ENCODE data around the gene MGMT. TPM values are rescaled to one million over a fixed set of nuclear protein-coding genes. Genes with fewer than 3 reads are reported as not detected.

The MGMT gene
- total RNA-seq, 1 donor from 2014 or later, result 15.8 TPM

DNA sequence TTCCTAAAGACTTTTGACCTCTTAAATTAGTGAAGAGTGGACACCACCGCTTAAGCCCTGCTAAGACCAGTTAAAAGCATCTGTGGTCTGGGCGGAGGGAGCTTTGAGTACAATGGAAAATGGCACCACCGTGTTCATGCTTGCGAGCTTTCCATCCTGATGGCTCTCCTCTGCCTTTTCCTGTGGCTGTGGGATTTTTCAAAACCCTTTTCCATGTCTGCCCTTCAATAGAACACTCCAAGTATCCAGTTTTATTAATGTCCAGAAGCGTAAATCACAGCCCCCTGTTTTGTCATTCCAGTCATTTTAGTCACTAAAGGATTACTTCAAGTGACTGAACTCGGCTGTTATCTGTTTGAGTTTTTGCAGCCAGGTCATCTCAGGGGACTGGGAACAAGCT is 181.8 kb downstream of the MGMT start:
- DNase-seq (ENCODE audit: low spot score), result no peak

- no peak for DNase-seq (ENCODE audit: low spot score)
Observed at GRCh38 chr10:129652021-129652420, 185.0 kb downstream of the MGMT start.

DNA sequence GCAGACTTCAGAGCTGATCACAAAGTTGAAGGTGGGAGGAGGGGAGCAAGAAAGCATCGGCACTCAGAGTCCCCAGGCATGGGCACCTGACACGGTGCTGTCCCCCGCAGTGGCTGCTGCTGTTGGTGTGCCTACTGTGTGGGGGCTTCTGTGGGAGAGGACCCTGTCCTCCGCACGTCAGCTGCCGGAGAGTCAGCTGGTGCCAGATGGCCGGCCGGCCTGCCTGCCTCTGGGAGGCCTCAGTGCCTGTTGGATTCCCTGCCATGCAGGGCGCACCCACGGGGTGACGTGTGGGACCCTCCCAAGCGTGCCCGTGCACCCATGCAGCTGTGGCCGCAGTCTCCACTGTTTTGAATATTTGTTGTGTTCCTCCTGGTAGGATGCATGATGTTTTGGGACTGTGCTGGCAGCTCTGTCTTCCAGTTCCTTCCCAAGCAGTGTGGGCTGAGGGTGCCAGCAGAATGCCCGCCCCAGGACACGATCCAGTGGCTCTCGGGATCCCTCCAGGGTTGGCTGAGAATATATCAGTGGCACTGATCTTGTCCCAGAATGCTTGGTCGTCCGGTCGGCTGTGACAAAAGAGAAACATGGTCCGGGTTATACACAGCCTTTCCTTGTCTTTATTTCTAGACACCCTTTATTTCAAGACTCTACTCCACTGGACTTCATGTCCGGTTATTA is 185.6 kb downstream of the MGMT start:
- no peak for DNase-seq (ENCODE audit: low spot score)

- DNase-seq (ENCODE audit: low spot score), result no peak
Observed at GRCh38 chr10:129653428-129653827, 186.4 kb downstream of the MGMT start.

DNA sequence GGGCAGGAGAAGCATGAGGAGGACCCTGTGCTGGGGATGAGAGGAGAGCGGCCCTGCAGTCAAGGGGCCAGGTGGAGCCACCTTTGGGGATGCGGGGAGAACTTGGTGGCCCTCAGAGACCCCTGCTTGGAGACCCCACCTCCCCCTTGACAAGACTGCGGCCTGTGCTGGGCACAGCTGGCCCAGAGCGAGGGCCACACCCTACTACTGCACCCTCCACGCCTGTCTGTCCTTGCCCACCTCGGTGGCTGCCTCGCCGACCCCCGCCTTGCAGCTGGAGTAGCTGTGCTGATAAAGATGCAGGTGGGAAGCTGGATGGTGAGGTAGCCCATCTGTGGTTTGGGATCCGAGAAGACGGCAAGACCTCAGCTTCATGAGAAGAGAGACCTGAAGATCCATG is 186.8 kb downstream of the MGMT start:
- DNase-seq (ENCODE audit: low spot score), result no peak

- no peak for DNase-seq (ENCODE audit: low spot score)
Observed at GRCh38 chr10:129654461-129654860, 187.4 kb downstream of the MGMT start.

DNA sequence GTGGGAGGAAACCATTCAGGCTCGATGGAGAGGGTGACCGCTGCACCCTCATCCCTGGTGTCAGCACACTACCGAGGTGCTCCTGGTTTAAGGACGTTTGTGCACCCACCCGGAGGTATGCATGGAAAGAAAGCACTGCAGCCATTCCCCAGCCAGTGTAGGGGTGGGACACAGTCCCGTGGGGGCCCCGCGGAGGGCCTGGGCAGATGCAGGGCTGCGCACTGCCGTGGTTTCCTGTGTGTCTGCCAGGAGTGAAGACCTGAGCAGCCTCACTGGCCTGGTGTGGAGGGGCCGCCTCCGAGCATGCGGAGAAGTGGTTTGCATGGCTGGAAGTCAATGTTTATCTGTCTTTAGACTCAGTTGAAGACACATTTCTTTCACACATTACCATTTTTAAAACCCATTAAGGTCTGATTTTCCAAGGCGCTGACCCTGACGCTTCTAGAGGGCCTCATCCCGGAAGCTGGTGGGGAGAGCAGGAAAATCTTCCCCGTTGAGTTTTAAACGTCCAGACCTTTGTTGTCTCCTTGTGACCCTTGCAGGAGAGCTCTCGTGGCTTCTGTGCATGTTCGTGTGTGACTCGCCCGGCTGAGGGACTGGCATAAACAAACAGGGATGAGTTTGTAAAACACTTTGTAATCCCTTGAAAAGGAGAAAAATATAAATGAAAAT is 188.1 kb downstream of the MGMT start:
- DNase-seq (ENCODE audit: low spot score), result no peak

DNA sequence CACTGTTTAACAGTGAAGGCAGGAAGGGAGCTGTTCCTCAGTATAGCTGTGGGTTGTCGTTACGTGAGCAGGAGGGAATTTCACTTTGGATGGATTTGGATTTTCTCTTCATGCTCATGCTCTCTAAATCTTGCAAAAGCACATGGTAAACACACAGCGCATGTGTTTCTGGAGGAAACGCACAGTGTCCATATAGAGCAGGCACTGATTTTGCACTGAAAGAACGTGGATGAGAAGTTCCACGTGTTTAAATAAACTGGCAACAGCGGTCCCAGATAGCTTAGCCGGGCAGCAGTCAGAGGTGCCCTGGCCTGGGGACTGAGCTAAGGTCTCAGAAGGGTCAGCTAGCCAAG is 188.6 kb downstream of the MGMT start:
- no peak for DNase-seq (ENCODE audit: low spot score)

GRCh38 chr10:129656642-129657041 is 189.6 kb downstream of the MGMT start:
- DNase-seq (ENCODE audit: low spot score), result no peak

DNA sequence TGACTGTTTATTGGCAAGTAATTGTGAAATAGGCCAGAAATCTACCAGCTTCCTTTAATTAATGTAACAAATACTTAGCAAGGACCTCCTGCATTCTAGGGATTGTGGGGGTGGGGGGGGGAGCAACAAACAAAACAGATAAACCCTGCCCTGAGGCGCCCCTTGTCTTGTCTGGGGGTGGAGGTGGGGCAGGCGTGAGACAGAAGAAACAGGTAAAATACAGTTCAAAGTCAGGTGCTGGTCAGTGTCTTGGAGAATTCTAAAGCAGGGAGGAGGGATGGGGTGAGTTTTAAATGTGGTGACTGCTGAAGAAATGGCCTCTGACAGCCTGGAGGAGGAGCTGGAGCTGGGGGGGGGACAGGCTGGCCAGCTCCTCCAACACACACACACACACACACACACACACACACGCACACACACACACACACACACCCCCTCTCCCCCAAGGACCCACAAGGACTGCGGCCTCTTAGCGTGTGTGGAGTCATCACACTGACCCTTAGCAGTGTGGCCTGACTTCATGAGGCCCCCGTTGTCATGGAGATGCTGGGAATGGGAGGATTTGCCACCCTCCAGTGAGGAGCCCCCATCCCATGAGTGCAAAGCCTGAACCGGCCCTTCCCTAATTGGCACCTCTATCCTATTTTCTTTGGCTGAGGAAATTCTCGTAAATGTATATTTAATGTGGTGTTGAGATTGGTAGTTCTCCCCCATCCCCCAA is 190.4 kb downstream of the MGMT start:
- no peak for DNase-seq (ENCODE audit: low spot score)

DNA sequence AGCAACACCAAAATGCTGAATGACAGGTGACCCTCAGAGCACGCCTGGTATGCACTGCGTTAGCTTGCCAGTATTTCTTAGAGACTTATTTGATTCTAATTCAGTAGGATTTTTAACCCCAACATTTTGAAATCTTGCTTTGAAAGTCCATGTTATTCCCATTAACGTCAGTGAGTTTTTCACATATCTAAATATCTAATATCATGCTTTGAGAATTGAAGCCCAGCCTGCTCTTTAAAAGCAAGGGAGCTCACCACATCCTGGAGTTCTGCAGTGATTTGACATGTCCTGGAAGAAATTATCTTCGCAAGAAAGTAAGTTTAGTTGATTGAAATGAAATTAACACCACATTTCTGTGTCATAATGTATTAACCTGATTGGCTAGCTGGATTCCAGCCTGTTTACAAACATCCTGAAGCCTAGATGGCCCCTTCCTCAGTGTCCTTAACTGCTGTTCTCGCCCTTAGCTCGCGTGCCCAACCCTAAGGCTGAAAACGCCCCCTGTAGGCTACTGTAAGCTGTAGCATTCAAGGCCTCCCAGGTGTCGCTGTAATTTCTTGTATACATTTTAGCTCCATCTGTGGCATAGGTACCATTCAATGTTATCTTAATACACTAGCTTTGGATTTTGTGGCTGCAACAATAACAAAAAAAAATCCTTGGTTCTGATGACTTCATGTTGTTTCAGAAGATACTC is 191.5 kb downstream of the MGMT start:
- no peak for DNase-seq (ENCODE audit: low spot score)

DNA sequence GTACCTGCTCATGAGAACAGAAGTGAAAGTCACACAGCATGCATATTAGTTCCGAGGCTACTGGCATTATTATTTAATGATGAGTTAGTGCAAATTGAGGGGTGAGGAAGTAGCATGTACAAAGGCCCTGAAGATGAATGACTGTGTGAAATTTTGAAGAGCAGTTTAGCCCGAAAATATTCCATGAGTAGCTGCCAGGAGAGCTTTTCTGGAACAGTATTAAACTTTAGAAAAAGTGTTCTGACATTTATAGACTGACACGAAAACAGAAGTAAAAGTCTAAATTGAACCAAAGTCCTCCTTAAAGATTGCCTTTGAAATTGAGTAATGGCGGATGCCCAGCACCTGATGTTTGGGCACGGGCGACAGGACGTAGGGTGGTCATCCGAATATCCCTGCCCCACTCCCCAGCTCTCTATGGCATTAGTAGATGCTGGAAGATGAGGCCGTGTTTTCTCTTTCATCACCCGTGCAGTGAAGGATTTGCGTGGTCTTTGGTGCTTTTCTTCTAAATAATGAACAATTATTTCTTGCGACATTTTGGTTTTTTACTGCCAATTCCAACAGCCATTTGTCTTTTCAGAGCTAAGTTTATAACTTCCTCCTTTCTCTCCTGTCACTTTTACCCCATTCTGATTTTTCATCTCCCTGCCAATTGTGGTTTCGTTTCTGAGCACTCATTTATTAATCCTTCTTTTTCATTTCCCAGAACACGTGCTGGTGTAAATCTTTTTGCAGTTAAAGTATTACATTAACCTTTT is 192.6 kb downstream of the MGMT start:
- no peak for DNase-seq (ENCODE audit: low spot score)

- no peak for DNase-seq (ENCODE audit: low spot score)
Observed at GRCh38 chr10:129660569-129660968, 193.5 kb downstream of the MGMT start.

- DNase-seq (ENCODE audit: low spot score), result no peak
Observed at GRCh38 chr10:129662426-129662825, 195.4 kb downstream of the MGMT start.

- no peak for DNase-seq (ENCODE audit: low spot score)
Observed at GRCh38 chr10:129670124-129670523, 203.1 kb downstream of the MGMT start.

DNA sequence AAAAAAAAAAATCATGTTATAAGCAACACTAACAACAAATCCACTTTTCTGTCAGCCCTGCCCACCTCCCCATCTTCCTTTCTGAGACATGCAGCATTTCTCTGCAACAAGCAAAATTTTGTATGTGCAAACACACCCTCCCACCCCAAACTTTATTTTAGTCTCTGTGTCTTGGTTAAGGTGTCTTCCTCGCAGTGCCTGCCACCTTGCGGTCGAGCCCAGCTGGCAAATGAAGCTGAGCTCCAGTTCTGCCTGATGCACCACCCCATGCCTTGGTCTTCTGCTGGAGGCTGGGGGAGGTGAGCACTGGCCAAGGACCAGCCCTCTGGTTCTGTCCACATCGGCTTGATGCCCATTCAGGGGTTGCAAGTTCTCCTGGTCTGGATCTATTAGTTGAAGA is 206.3 kb downstream of the MGMT start:
- DNase-seq (ENCODE audit: low spot score), result no peak

- no peak for DNase-seq (ENCODE audit: low spot score)
Observed at GRCh38 chr10:129675027-129675769, 208.2 kb downstream of the MGMT start.

GRCh38 chr10:129676014-129676413 is 209.0 kb downstream of the MGMT start:
- DNase-seq (ENCODE audit: low spot score), result no peak

DNA sequence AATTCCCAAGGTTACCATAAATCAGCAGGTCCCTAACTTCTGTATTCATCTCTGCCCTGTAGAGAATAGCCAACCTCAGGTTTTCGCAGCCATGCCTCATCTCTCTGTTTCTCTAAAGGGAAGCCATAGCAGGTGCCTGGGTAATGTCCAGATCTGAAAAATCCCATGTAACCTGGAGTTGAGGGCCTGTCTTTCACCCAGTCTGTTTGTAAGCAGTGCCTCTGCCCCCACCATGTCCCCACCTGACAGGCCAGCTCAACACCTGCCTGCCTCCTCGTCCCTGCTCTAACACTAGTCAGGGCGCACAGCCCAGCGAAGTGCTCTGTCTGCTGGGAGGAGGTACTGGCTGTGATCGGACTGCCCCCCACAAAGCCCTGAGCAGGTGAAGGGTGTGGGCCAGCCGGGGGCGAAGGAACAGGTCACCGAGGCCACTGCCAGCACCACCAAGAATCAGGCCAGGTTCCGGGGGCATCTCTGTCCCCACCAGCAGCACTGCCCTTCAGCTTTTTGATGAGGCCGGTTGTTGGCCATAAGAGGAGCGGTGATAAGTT is 210.4 kb downstream of the MGMT start:
- no peak for DNase-seq (ENCODE audit: low spot score)

DNA sequence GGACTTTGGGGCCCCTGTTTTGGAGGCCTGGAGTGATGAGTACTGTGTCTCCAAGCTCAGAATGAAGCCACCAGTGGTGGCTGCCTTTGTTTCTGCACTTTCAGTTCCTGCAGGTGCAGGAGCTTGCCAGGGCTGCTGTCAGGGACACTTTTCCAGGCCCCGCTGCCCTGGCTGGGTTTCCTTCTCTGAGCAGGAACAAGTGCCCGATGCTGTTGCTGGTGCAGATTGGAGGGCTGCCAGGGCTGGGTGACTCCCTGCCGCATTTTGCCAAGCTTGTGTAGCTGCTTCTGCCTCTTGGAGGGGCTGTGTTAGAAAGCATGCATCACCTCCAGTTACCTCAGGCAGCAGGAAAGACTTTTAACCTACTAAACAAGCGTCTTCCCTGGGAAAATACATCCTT is 211.1 kb downstream of the MGMT start:
- DNase-seq (ENCODE audit: low spot score), result no peak

All from mesenteric fat pad (tissue), 1 donor.